Fibroblast of lung (primary cell): ENCODE results near the gene SLC38A8. TPM values are rescaled to one million over a fixed set of nuclear protein-coding genes. Genes with fewer than 3 reads are reported as not detected.

Experiments
- DNase-seq, 2 donors: peaks; one replicate each; pipeline versions ENCODE4 v3.0.0 to v3.0.0-alpha.2; 2010; ENCODE audit warnings: low read depth in 2 of 2
- H2AFZ ChIP-seq: 2 replicates; pipeline ENCODE4 v1.5.1; 2012; ENCODE audit warnings: low read length, control low read depth, inconsistent platforms
- H3K27ac ChIP-seq: 2 replicates; pipeline ENCODE4 v1.5.1; 2011; ENCODE audit warnings: low read length, control low read depth; ENCODE audit not compliant: insufficient read depth
- H3K27me3 ChIP-seq: 2 replicates; pipeline ENCODE4 v1.5.1; 2011; ENCODE audit warnings: mild to moderate bottlenecking, low read length; ENCODE audit not compliant: control insufficient read depth, insufficient read depth
- H3K36me3 ChIP-seq: 2 replicates; pipeline ENCODE4 v1.5.1; 2011; ENCODE audit warnings: low read length; ENCODE audit not compliant: control insufficient read depth, insufficient read depth
- H3K4me1 ChIP-seq: 2 replicates; pipeline ENCODE4 v1.5.1; 2011; ENCODE audit warnings: low read length; ENCODE audit not compliant: control insufficient read depth, insufficient read depth; ENCODE audit errors: extremely low read depth
- H3K4me2 ChIP-seq: 2 replicates; pipeline ENCODE4 v1.5.1; 2011; ENCODE audit warnings: low read length, control low read depth; ENCODE audit not compliant: insufficient read depth; ENCODE audit errors: extremely low read depth
- H3K4me3 ChIP-seq, 4 experiments: fragments of 200-600 bp in 1 of 4; sonication (generic) in 1 of 4; replicated peaks in 1 of 4; 2 replicates each; pipeline ENCODE4 v1.5.1; 2011 to 2016; ENCODE audit warnings: low read length in 4 of 4, low read depth in 3 of 4, mild to moderate bottlenecking in 3 of 4, control low read depth in 2 of 4, inconsistent platforms in 1 of 4, mixed read lengths in 1 of 4; ENCODE audit not compliant: insufficient read depth in 1 of 4; ENCODE audit errors: control extremely low read depth in 1 of 4
- H3K79me2 ChIP-seq: 2 replicates; pipeline ENCODE4 v1.5.1; 2012; ENCODE audit warnings: mild to moderate bottlenecking, low read length, inconsistent platforms; ENCODE audit not compliant: control insufficient read depth, insufficient read depth
- H3K9ac ChIP-seq: 2 replicates; pipeline ENCODE4 v1.5.1; 2011; ENCODE audit warnings: mild to moderate bottlenecking, low read length, control low read depth; ENCODE audit not compliant: insufficient read depth
- H3K9me3 ChIP-seq: 2 replicates; pipeline ENCODE4 v1.5.1; 2012; ENCODE audit warnings: low read depth, low read length; ENCODE audit not compliant: control insufficient read depth, insufficient read depth
- H4K20me1 ChIP-seq: 2 replicates; pipeline ENCODE4 v1.5.1; 2011; ENCODE audit warnings: low read length; ENCODE audit not compliant: control insufficient read depth, insufficient read depth; ENCODE audit errors: extremely low read depth
- CTCF ChIP-seq, 2 donors: IDR thresholded peaks in 1 of 2; conservative IDR thresholded peaks in 1 of 2; 1 replicate in 1 of 2; 2 replicates in 1 of 2; pipeline ENCODE4 v1.5.1; 2011 to 2012; ENCODE audit warnings: low read length in 2 of 2, control low read depth in 1 of 2, inconsistent platforms in 1 of 2, low read depth in 1 of 2, mild to moderate bottlenecking in 1 of 2
- EZH2 ChIP-seq: IDR thresholded peaks from 2 replicates; pipeline ENCODE4 v1.5.1; 2012; ENCODE audit warnings: low read length, control low read depth, mild to moderate bottlenecking; ENCODE audit errors: missing control alignments
- polyA plus RNA-seq, 2 donors: library from polyadenylated mRNA; depleted of rRNA in 1 of 2; stranded (reverse) in 1 of 2; unstranded in 1 of 2; fragments of >200 nt; gene quantifications; 2 replicates each; pipeline ENCODE4 v1.2.1, GENCODE V29; 2011 to 2012; ENCODE audit warnings: missing spikeins in 1 of 2
- total RNA-seq: library from RNA; depleted of rRNA; stranded (reverse); fragments of >200 nt; gene quantifications from 2 replicates; pipeline ENCODE4 v1.2.1, GENCODE V29; 2014

The SLC38A8 gene
- total and polyA plus RNA-seq, 2 donors (not counting 1 experiment from before 2014, with no cell fraction given) = not detected

DNA sequence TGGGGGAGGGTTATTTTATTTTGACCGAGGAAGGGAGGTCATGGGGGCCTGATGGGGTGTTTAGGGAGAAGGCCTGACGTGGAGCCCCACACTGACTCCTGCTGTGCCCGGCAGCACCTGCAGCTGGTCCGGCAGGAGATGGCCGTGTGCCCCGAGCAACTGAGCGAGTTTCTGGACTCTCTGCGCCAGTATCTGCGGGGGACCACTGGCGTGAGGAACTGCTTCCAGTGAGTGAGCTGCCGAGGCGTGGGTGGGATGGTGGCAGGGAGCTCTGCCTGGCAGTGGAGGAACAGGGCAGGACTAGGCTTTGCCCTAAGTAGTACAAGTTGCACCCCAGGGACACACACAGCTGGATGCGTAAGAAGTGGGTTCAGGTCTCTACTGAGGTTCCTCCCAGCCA is 44.5 kb downstream of the SLC38A8 start:
- Histone ChIP-seq H3K79me2 (no peaks in the 10 kb centered on the region), H3K4me3 (no peak overlapping the region), H2AFZ (no peak overlapping the region), H3K27ac (no peak overlapping the region), H3K9ac (no peak overlapping the region), H4K20me1 (no peaks in the 10 kb centered on the region), H3K4me2 (no peak overlapping the region), H3K4me1 (no peaks in the 10 kb centered on the region), H3K36me3 (no peaks in the 10 kb centered on the region), H3K9me3 (no peaks in the 10 kb centered on the region), H3K27me3 (peaks cover 2% of the 10 kb centered on the region)
- TF ChIP-seq EZH2 (no peak), CTCF (conservative IDR thresholded peaks at IDR 0.05 in 1 of 2, IDR thresholded peaks at IDR 0.05 in 1 of 2; ENCODE audit: low read depth in 1 of 2, low read length in 2 of 2) (no peak)
- no peak for DNase-seq

- H2AFZ ChIP-seq = no peak overlapping the region
- H4K20me1 ChIP-seq = no peaks in the 10 kb centered on the region
- peaks cover 2% of the 10 kb centered on the region for H3K4me1 ChIP-seq
- H3K27ac ChIP-seq = no peak overlapping the region
- H3K9ac ChIP-seq = no peak overlapping the region
- no peak for DNase-seq
- no peak for TF ChIP-seq CTCF (conservative IDR thresholded peaks at IDR 0.05 in 1 of 2, IDR thresholded peaks at IDR 0.05 in 1 of 2; ENCODE audit: low read depth in 1 of 2, low read length in 2 of 2)
- TF ChIP-seq EZH2 = no peak
- H3K79me2 ChIP-seq = no peaks in the 10 kb centered on the region
- H3K9me3 ChIP-seq = no peaks in the 10 kb centered on the region
- H3K27me3 ChIP-seq = no peaks in the 10 kb centered on the region
- H3K4me2 ChIP-seq = no peak overlapping the region
- H3K36me3 ChIP-seq = no peaks in the 10 kb centered on the region
- no peak overlapping the region for H3K4me3 ChIP-seq
Measured at GRCh38 chr16:83996481-83997252, 45.9 kb downstream of the SLC38A8 start.

DNA sequence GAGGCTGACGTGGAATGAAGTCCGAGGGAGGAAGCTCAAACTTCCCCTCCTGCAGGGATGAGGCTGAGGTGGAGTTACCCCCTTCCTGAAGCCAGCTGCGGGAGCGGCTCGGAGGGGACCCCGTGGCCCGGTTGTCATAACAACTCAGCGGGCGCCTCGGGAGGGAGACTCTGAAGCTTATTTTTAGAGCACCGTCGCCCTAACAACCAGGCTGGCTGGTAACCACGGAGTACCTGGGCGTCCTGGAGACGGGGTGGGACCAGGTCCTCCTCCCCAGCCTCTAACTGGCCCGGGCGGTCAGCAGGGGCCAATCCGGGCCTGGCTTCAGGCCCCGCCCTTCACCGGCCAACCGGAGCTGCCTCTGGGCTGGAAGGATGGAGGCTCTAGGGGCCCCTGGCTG is 46.8 kb downstream of the SLC38A8 start:
- no peaks in the 10 kb centered on the region for H3K27me3 ChIP-seq
- no peak overlapping the region for H3K27ac ChIP-seq
- peak; percentile 8 to 16 for DNase-seq
- peaks cover 2% of the 10 kb centered on the region for H3K4me1 ChIP-seq
- no peak overlapping the region for H2AFZ ChIP-seq
- no peaks in the 10 kb centered on the region for H3K79me2 ChIP-seq
- H3K36me3 ChIP-seq = no peaks in the 10 kb centered on the region
- H3K9me3 ChIP-seq = no peaks in the 10 kb centered on the region
- TF ChIP-seq CTCF (conservative IDR thresholded peaks at IDR 0.05 in 1 of 2, IDR thresholded peaks at IDR 0.05 in 1 of 2; ENCODE audit: low read depth in 1 of 2, low read length in 2 of 2) (no peak), EZH2 (no peak)
- H4K20me1 ChIP-seq = no peaks in the 10 kb centered on the region
- no peak overlapping the region for H3K4me3 ChIP-seq
- no peak overlapping the region for H3K9ac ChIP-seq
- H3K4me2 ChIP-seq = no peak overlapping the region
